Measurements from ENCODE around the gene ARF4. TPM values are rescaled to one million over a fixed set of nuclear protein-coding genes. Genes with fewer than 3 reads are reported as not detected.

The ARF4 gene
- total and polyA plus RNA-seq, 2 of the 4 experiments (the other 2 are of a cell fraction): 172 to 412 TPM

DNA sequence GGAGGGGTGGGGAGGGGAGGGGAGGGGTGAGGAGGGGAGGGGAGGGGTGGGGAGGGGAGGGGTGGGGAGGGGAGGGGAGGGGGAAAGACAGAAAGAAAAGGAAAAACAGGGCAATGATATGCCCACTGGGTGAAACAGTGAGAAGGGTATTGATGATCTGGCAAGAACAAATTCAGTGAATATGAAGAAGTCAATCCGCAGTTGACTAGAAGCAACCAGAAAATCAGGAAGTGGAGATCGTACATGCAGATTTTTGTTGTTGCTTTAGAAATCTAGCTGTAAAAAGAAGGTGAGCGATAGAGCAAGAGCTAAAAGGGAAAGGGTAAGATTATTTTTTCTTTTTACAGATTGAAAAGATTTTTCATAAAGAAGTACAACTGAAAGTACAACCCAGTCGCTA, 47.6 kb upstream of the ARF4 start:
- CTCF ChIA-PET: no interaction called here
- BruUV-seq (replicated peaks): no TSS peak
- H4K91ac ChIP-seq (ENCODE audit: insufficient read depth, low read depth, low read length): no peak overlapping the region
- no peak overlapping the region for H2BK5ac ChIP-seq (ENCODE audit: low read depth, low read length, poor library complexity, severe bottlenecking)
- H3K23ac ChIP-seq (ENCODE audit: low read depth, low read length): no peak overlapping the region
- no peak overlapping the region for H3K56ac ChIP-seq (ENCODE audit: extremely low read depth, insufficient read depth, low read length)
- no peak overlapping the region for H3K27ac ChIP-seq (ENCODE audit: insufficient read depth, low read length)
- H3K9ac ChIP-seq (ENCODE audit: low read depth, low read length): no peak overlapping the region
- H3K9me1 ChIP-seq (ENCODE audit: insufficient read depth, low read length): peaks cover 5% of the 10 kb centered on the region
- H2AFZ ChIP-seq (replicated peaks; ENCODE audit: low read length, poor library complexity): no peak overlapping the region
- H4K20me1 ChIP-seq (ENCODE audit: insufficient read depth, low read length): peaks cover 6% of the 10 kb centered on the region; the same call in 1 of the 2 replicates
- H2BK120ac ChIP-seq (ENCODE audit: low read depth, low read length): no peak overlapping the region
- H3K4me3 ChIP-seq (ENCODE audit: insufficient read depth, low read depth, low read length): no peak overlapping the region
- H2BK15ac ChIP-seq (ENCODE audit: low read depth, low read length): no peak overlapping the region
- TF ChIP-seq CTCF (conservative IDR thresholded peaks at IDR 0.05; ENCODE audit: low read depth, low read length): no peak
- TF ChIP-seq FOS (IDR thresholded peaks at IDR 0.05; ENCODE audit: low read depth, low read length): no peak
- no peak for TF ChIP-seq MAFK (IDR thresholded peaks at IDR 0.05; ENCODE audit: low read depth, low read length)
- no peak for TF ChIP-seq RAD21 (IDR thresholded peaks at IDR 0.05; ENCODE audit: low read length)
- TF ChIP-seq RCOR1 (IDR thresholded peaks at IDR 0.05; ENCODE audit: insufficient replicate concordance, low read length): no peak
- no peak for TF ChIP-seq RFX5 (IDR thresholded peaks at IDR 0.05; ENCODE audit: low read depth, low read length)
- no peak for TF ChIP-seq MAZ (IDR thresholded peaks at IDR 0.05; ENCODE audit: borderline replicate concordance, low read depth, low read length)
- no peak for TF ChIP-seq CHD1 (IDR thresholded peaks at IDR 0.05; ENCODE audit: low read depth, low read length)
- TF ChIP-seq NFE2L2 (IDR thresholded peaks at IDR 0.05; ENCODE audit: low read depth, low read length): no peak
- TF ChIP-seq SMC3 (IDR thresholded peaks at IDR 0.05; ENCODE audit: low read depth, low read length): no peak
- no peak overlapping the region for H4K8ac ChIP-seq (ENCODE audit: low read depth in 2 of 2, low read length in 2 of 2)
- in situ Hi-C loops (cut with MboI; ENCODE audit: low sequenced_read_pairs) (no loop called here), intact Hi-C loops (cut with micrococcal nuclease) (no loop called here), dilution Hi-C loops (cut with HindIII; ENCODE audit: low sequenced_read_pairs, unreplicated experiment) (no loop called here)
- DNase-seq (no peak), ATAC-seq (ENCODE audit: low read depth) (no peak)
- WGBS, 2 experiments (ENCODE audit: extremely low coverage in 2 of 2, insufficient read length in 1 of 2): 100% methylated on average over 1 of the region's 4 CpGs; no CpG with 5 or more reads in 1 of the 2 experiments
- H3K27me3 ChIP-seq (ENCODE audit: control insufficient read depth, insufficient read depth, low read length): no peaks in the 10 kb centered on the region
- POLR2A ChIA-PET (ENCODE audit: unreplicated experiment): no interaction called here
- H2AK5ac ChIP-seq (ENCODE audit: low read depth, low read length): no peak overlapping the region
- peaks cover 5 to 6% of the 10 kb centered on the region in 2 experiments; a peak in 3 of 4 replicates for H3K79me1 ChIP-seq (ENCODE audit: low read depth in 1 of 2, low read length in 2 of 2)
- no peaks in the 10 kb centered on the region for H3K4me1 ChIP-seq (ENCODE audit: control insufficient read depth, insufficient read depth, low read length)
- H3K9me3 ChIP-seq (ENCODE audit: control insufficient read depth, insufficient read depth, low read length): peaks cover 2% of the 10 kb centered on the region; the same call in 1 of the 2 replicates
- H3K36me3 ChIP-seq (ENCODE audit: control insufficient read depth, insufficient read depth, low read length): peaks cover 15% of the 10 kb centered on the region
- no peak overlapping the region for H3K18ac ChIP-seq (ENCODE audit: low read depth, low read length)
- H4K5ac ChIP-seq (ENCODE audit: low read depth, low read length): no peak overlapping the region
- H2AK9ac ChIP-seq (replicated peaks; ENCODE audit: low read depth, low read length, poor library complexity): no peak overlapping the region
- no peak overlapping the region for H2BK20ac ChIP-seq (ENCODE audit: low read depth, low read length)
- H3K4me2 ChIP-seq (ENCODE audit: low read depth, low read length): no peak overlapping the region
- no peak overlapping the region for H3K14ac ChIP-seq (replicated peaks; ENCODE audit: low read depth, low read length)
- H3K4ac ChIP-seq (ENCODE audit: low read depth, low read length): no peak overlapping the region

Measured in IMR-90 (cell line).